IMR-90 (cell line): Measurements from ENCODE around the gene RMI2. TPM values are rescaled to one million over a fixed set of nuclear protein-coding genes. Genes with fewer than 3 reads are reported as not detected.

Experiments used
- ATAC-seq: fragments of 200-7000 bp; cut with Tn5 transposase; 2 replicates; pipeline ENCODE4 v1.9.1; 2020; ENCODE audit warnings: low read depth, mild to moderate bottlenecking, moderate library complexity
- BruUV-seq: library from RNA; stranded (reverse); fragments of 400-500 nt; replicated peaks from 2 replicates; lab custom pipeline; 2021; lab: Mats Ljungman, UMichigan
- CTCF ChIA-PET: fragments of 300-600 bp; formaldehyde crosslinking; extraction: SDS; loops from one replicate; lab custom pipeline; 2021; ENCODE audit warnings: antibody characterized with exemption; lab: Yijun Ruan, JAX
- POLR2A ChIA-PET: fragments of 300-600 bp; sonication (Branson Sonifier 250); formaldehyde crosslinking; loops from one replicate; lab custom pipeline; 2022; ENCODE audit warnings: antibody characterized with exemption; ENCODE audit not compliant: unreplicated experiment; lab: Charles Lee
- DNase-seq: peaks from one replicate; pipeline ENCODE4 v3.0.0; 2013
- H2AFZ ChIP-seq: replicated peaks from 2 replicates; pipeline ENCODE3; 2013; ENCODE audit warnings: low read length, mild to moderate bottlenecking; ENCODE audit not compliant: poor library complexity
- H2AK5ac ChIP-seq: 2 replicates; pipeline ENCODE4 v1.6.1; 2013; ENCODE audit warnings: low read depth, low read length, inconsistent platforms
- H2AK9ac ChIP-seq: replicated peaks from 2 replicates; pipeline ENCODE3; 2013; ENCODE audit warnings: mild to moderate bottlenecking, low read depth, low read length, moderate library complexity; ENCODE audit not compliant: poor library complexity
- H2BK120ac ChIP-seq: 2 replicates; pipeline ENCODE4 v1.6.1; 2013; ENCODE audit warnings: low read depth, low read length, inconsistent platforms
- H2BK15ac ChIP-seq: 3 replicates; pipeline ENCODE4 v1.6.1; 2013; ENCODE audit warnings: low read depth, low read length, inconsistent platforms
- H2BK20ac ChIP-seq: 2 replicates; pipeline ENCODE4 v1.6.1; 2013; ENCODE audit warnings: low read depth, mild to moderate bottlenecking, inconsistent platforms, low read length, moderate library complexity
- H2BK5ac ChIP-seq: 2 replicates; pipeline ENCODE4 v1.6.1; 2013; ENCODE audit warnings: mild to moderate bottlenecking, low read depth, low read length, inconsistent platforms; ENCODE audit not compliant: poor library complexity, severe bottlenecking
- H3K14ac ChIP-seq: replicated peaks from 2 replicates; pipeline ENCODE4 v1.6.1; 2013; ENCODE audit warnings: low read depth, low read length, inconsistent platforms
- H3K18ac ChIP-seq: 2 replicates; pipeline ENCODE4 v1.6.1; 2013; ENCODE audit warnings: low read depth, low read length, control low read depth
- H3K23ac ChIP-seq: 2 replicates; pipeline ENCODE4 v1.6.1; 2013; ENCODE audit warnings: low read depth, low read length, inconsistent platforms
- H3K27ac ChIP-seq: 2 replicates; pipeline ENCODE4 v1.5.1; 2013; ENCODE audit warnings: mild to moderate bottlenecking, control low read depth, low read length; ENCODE audit not compliant: insufficient read depth
- H3K27me3 ChIP-seq: 2 replicates; pipeline ENCODE4 v1.6.1; 2013; ENCODE audit warnings: low read length; ENCODE audit not compliant: control insufficient read depth, insufficient read depth
- H3K36me3 ChIP-seq: 2 replicates; pipeline ENCODE4 v1.6.1; 2013; ENCODE audit warnings: low read length, mixed read lengths; ENCODE audit not compliant: control insufficient read depth, insufficient read depth
- H3K4ac ChIP-seq: 2 replicates; pipeline ENCODE4 v1.6.1; 2013; ENCODE audit warnings: low read depth, low read length, inconsistent platforms
- H3K4me1 ChIP-seq: 2 replicates; pipeline ENCODE4 v1.6.1; 2013; ENCODE audit warnings: low read length, mixed read lengths; ENCODE audit not compliant: control insufficient read depth, insufficient read depth
- H3K4me2 ChIP-seq: 2 replicates; pipeline ENCODE4 v1.6.1; 2013; ENCODE audit warnings: low read depth, mild to moderate bottlenecking, control low read depth, low read length, moderate library complexity
- H3K4me3 ChIP-seq: 2 replicates; pipeline ENCODE4 v1.5.1; 2013; ENCODE audit warnings: low read depth, mild to moderate bottlenecking, control low read depth, low read length, moderate library complexity; ENCODE audit not compliant: insufficient read depth
- H3K56ac ChIP-seq: 2 replicates; pipeline ENCODE4 v1.6.1; 2013; ENCODE audit warnings: low read length, inconsistent platforms; ENCODE audit not compliant: insufficient read depth; ENCODE audit errors: extremely low read depth
- H3K79me1 ChIP-seq, 2 experiments: 2 replicates each; pipeline ENCODE4 v1.6.1; 2013; ENCODE audit warnings: low read length in 2 of 2, inconsistent platforms in 1 of 2, low read depth in 1 of 2
- H3K9ac ChIP-seq: 2 replicates; pipeline ENCODE4 v1.6.1; 2013; ENCODE audit warnings: low read depth, low read length, control low read depth
- H3K9me1 ChIP-seq: 2 replicates; pipeline ENCODE4 v1.6.1; 2013; ENCODE audit warnings: low read length, inconsistent platforms; ENCODE audit not compliant: insufficient read depth
- H3K9me3 ChIP-seq: 2 replicates; pipeline ENCODE4 v1.6.1; 2013; ENCODE audit warnings: low read length; ENCODE audit not compliant: control insufficient read depth, insufficient read depth
- H4K20me1 ChIP-seq: 2 replicates; pipeline ENCODE4 v1.6.1; 2013; ENCODE audit warnings: low read length, inconsistent platforms; ENCODE audit not compliant: insufficient read depth
- H4K5ac ChIP-seq: 2 replicates; pipeline ENCODE4 v1.6.1; 2013; ENCODE audit warnings: mild to moderate bottlenecking, low read depth, low read length, control low read depth
- H4K8ac ChIP-seq, 2 experiments: 2 replicates each; pipeline ENCODE4 v1.6.1; 2013; ENCODE audit warnings: low read depth in 2 of 2, low read length in 2 of 2, control low read depth in 1 of 2, inconsistent platforms in 1 of 2
- H4K91ac ChIP-seq: 2 replicates; pipeline ENCODE4 v1.6.1; 2013; ENCODE audit warnings: low read depth, low read length, inconsistent platforms; ENCODE audit not compliant: insufficient read depth
- BHLHE40 ChIP-seq: fragments of 150-350 bp; IDR thresholded peaks from 2 replicates; pipeline ENCODE4 v1.6.1; 2016; ENCODE audit warnings: mild to moderate bottlenecking, low read depth, low read length
- CHD1 ChIP-seq: IDR thresholded peaks from 2 replicates; pipeline ENCODE4 v1.6.1; 2012; ENCODE audit warnings: low read depth, low read length, improper control_type of control experiment
- FOS ChIP-seq: fragments of 150-350 bp; IDR thresholded peaks from 2 replicates; pipeline ENCODE4 v1.6.1; 2016; ENCODE audit warnings: low read depth, low read length
- MAFK ChIP-seq: IDR thresholded peaks from 2 replicates; pipeline ENCODE4 v1.6.1; 2012; ENCODE audit warnings: low read depth, low read length, improper control_type of control experiment
- MAZ ChIP-seq: IDR thresholded peaks from 2 replicates; pipeline ENCODE4 v1.6.1; 2012; ENCODE audit warnings: low read depth, mild to moderate bottlenecking, low read length, improper control_type of control experiment, moderate library complexity, borderline replicate concordance
- MXI1 ChIP-seq: IDR thresholded peaks from 2 replicates; pipeline ENCODE4 v1.6.1; 2012; ENCODE audit warnings: low read depth, mild to moderate bottlenecking, low read length, moderate library complexity, borderline replicate concordance
- POLR2A ChIP-seq: IDR thresholded peaks from 2 replicates; pipeline ENCODE4 v1.6.1; 2012; ENCODE audit warnings: mild to moderate bottlenecking, low read depth, low read length
- RCOR1 ChIP-seq: IDR thresholded peaks from 2 replicates; pipeline ENCODE4 v1.6.1; 2012; ENCODE audit warnings: mild to moderate bottlenecking, low read length, improper control_type of control experiment; ENCODE audit not compliant: insufficient replicate concordance
- RFX5 ChIP-seq: IDR thresholded peaks from 2 replicates; pipeline ENCODE4 v1.8.0; 2012; ENCODE audit warnings: low read depth, mild to moderate bottlenecking, low read length, moderate library complexity
- SMC3 ChIP-seq: fragments of 150-350 bp; IDR thresholded peaks from 2 replicates; pipeline ENCODE4 v1.6.1; 2016; ENCODE audit warnings: low read depth, mild to moderate bottlenecking, antibody characterized with exemption, low read length, moderate library complexity
- WGBS, 2 experiments: methylation state at CpG; one replicate each; pipeline versions ENCODE4 v1.1.5 to v1.1.7; 2013; ENCODE audit warnings: missing lambda C conversion rate in 2 of 2; ENCODE audit not compliant: insufficient read length in 1 of 2; ENCODE audit errors: extremely low coverage in 2 of 2; 5-methylcytosine and 5-hydroxymethylcytosine counted together
- dilution Hi-C: fragments of 300-500 bp; cut with HindIII; formaldehyde crosslinking; loops from one replicate; pipeline ENCODE4 v1.14.3; 2018; ENCODE audit warnings: low sequenced_read_pairs; ENCODE audit not compliant: unreplicated experiment
- in situ Hi-C: fragments of 300-500 bp; cut with MboI; formaldehyde crosslinking; loops from 3 replicates; pipeline ENCODE4 v1.14.3; 2019; ENCODE audit warnings: low sequenced_read_pairs, inconsistent platforms, mixed read lengths
- intact Hi-C: fragments of 100-400 bp; cut with micrococcal nuclease; formaldehyde crosslinking; loops from 2 replicates; pipeline ENCODE4 v1.10.0; 2022
- polyA plus RNA-seq, 3 experiments: library from polyadenylated mRNA; depleted of rRNA; stranded (reverse); fragments of >200 nt; gene quantifications; 2 replicates each; pipeline ENCODE4 v1.2.3, GENCODE V29; 2012; ENCODE audit warnings: low replicate concordance in 1 of 3
- total RNA-seq: library from RNA; depleted of rRNA; stranded (reverse); fragments of >200 nt; gene quantifications from 2 replicates; pipeline ENCODE4 v1.2.3, GENCODE V29; 2012
- TF ChIP-seq, protein P1 (sequence below): conservative IDR thresholded peaks from 2 replicates; pipeline ENCODE4 v1.5.1; 2012; ENCODE audit warnings: mild to moderate bottlenecking, low read depth, low read length, improper control_type of control experiment
- TF ChIP-seq, protein P2 (sequence below): fragments of 150-350 bp; IDR thresholded peaks from 2 replicates; pipeline ENCODE4 v1.6.1; 2016; ENCODE audit warnings: low read depth, mild to moderate bottlenecking, low read length, moderate library complexity, borderline replicate concordance
- TF ChIP-seq, protein P3 (sequence below): fragments of 150-350 bp; IDR thresholded peaks from 2 replicates; pipeline ENCODE4 v1.6.1; 2017; ENCODE audit warnings: mild to moderate bottlenecking, antibody characterized with exemption, low read length, low read depth

The RMI2 gene
- total and polyA plus RNA-seq, 2 of the 4 experiments (the other 2 are of a cell fraction) = 3.2 to 5.6 TPM

DNA sequence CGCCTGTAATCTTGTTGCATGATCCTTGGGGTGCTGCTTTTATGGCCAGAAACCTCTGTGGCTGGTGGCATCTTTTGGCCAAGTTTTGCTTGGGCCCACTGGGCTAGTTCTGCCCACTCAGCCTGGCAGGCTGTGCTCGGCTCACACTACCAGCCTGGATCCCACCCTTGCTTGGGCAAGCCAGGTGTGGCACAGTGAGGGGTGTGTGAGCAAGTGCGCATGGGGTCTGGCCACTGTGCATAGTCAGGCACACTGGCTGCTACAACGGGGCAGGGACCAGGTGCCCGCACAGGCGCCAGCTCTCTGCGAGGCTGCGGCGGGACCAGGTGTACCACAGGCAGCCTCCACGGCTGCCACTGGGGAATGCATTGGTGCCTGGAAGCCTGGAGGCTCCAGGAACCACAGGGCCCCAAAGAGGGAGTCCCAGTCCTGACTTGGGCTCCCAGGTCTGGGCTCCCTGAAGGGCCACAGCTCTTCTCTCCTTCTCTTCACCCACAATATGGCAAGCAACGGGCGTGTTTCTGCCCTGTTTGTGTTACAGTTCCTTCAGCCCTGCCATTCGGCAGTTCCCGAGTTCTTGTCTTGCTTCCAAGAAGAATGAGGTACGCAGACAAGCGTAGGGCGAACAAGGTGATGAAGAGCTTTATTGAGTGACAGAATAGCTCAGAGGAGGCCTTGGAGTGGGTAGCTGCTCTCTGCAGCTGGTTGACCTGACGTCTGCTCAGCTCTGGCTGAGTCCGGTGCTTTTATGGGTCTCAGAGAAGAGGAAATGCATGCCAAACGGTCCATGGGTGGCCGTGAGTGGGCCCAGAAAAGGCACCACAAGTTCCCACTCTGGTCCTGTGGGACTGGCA lies 37.4 kb upstream of the RMI2 start:
- Histone ChIP-seq H3K4me1 (peaks cover 10% of the 10 kb centered on the region), H2BK20ac (no peak overlapping the region)
- no TSS peak for BruUV-seq

More for the DNA sequence above, 37.4 kb upstream of the RMI2 start:
- Histone ChIP-seq H2AK9ac (no peak overlapping the region), H3K9ac (no peak overlapping the region), H4K5ac (no peak overlapping the region), H3K9me3 (no peaks in the 10 kb centered on the region), H2BK120ac (no peak overlapping the region), H2AK5ac (no peak overlapping the region), H3K9me1 (peaks cover 13% of the 10 kb centered on the region), H2AFZ (no peak overlapping the region), H3K27me3 (no peaks in the 10 kb centered on the region), H3K4ac (no peak overlapping the region), H4K91ac (no peak overlapping the region), H3K79me1 (peaks cover 0 to 2% of the 10 kb centered on the region in 2 experiments; a peak in 2 of 4 replicates), H3K14ac (no peak overlapping the region), H3K23ac (no peak overlapping the region), H3K27ac (no peak overlapping the region), H2BK15ac (no peak overlapping the region), H3K56ac (no peak overlapping the region), H2BK5ac (no peak overlapping the region), H3K18ac (no peak overlapping the region), H3K36me3 (no peaks in the 10 kb centered on the region), H4K8ac (no peak overlapping the region), H4K20me1 (no peaks in the 10 kb centered on the region), H3K4me3 (no peak overlapping the region), H3K4me2 (no peak overlapping the region)
- in situ Hi-C loops (loop anchor here (5.0 kb wide), 1 partner anchor 46 kb away; no protein-coding TSS in a partner anchor), dilution Hi-C loops (no loop called here), intact Hi-C loops (no loop called here)
- 82% methylated on average over 11 of the region's 21 CpGs; no CpG with 5 or more reads in 1 of the 2 experiments for WGBS, 2 experiments
- TF ChIP-seq, protein P1, sequence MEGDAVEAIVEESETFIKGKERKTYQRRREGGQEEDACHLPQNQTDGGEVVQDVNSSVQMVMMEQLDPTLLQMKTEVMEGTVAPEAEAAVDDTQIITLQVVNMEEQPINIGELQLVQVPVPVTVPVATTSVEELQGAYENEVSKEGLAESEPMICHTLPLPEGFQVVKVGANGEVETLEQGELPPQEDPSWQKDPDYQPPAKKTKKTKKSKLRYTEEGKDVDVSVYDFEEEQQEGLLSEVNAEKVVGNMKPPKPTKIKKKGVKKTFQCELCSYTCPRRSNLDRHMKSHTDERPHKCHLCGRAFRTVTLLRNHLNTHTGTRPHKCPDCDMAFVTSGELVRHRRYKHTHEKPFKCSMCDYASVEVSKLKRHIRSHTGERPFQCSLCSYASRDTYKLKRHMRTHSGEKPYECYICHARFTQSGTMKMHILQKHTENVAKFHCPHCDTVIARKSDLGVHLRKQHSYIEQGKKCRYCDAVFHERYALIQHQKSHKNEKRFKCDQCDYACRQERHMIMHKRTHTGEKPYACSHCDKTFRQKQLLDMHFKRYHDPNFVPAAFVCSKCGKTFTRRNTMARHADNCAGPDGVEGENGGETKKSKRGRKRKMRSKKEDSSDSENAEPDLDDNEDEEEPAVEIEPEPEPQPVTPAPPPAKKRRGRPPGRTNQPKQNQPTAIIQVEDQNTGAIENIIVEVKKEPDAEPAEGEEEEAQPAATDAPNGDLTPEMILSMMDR = no peak
- TF ChIP-seq FOS (no peak), SMC3 (no peak), MXI1 (no peak), POLR2A (no peak), RFX5 (no peak), CHD1 (no peak), RCOR1 (no peak), MAZ (no peak), BHLHE40 (no peak), MAFK (no peak)
- TF ChIP-seq, protein P2, sequence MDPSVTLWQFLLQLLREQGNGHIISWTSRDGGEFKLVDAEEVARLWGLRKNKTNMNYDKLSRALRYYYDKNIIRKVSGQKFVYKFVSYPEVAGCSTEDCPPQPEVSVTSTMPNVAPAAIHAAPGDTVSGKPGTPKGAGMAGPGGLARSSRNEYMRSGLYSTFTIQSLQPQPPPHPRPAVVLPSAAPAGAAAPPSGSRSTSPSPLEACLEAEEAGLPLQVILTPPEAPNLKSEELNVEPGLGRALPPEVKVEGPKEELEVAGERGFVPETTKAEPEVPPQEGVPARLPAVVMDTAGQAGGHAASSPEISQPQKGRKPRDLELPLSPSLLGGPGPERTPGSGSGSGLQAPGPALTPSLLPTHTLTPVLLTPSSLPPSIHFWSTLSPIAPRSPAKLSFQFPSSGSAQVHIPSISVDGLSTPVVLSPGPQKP = no peak
- TF ChIP-seq, protein P3, sequence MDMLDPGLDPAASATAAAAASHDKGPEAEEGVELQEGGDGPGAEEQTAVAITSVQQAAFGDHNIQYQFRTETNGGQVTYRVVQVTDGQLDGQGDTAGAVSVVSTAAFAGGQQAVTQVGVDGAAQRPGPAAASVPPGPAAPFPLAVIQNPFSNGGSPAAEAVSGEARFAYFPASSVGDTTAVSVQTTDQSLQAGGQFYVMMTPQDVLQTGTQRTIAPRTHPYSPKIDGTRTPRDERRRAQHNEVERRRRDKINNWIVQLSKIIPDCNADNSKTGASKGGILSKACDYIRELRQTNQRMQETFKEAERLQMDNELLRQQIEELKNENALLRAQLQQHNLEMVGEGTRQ = no peak
- no peak for ATAC-seq
- ChIA-PET POLR2A (no interaction called here), CTCF (no interaction called here)
- DNase-seq = no peak
